GM21737 (cell line): ENCODE measurements around the gene OTOA.
"Not testable (repeated sequence)": the region's sequence is repeated elsewhere in the genome, so short reads cannot be mapped to it uniquely, and the experiment has no call there.

ENCODE experiments used
- ATAC-seq: cut with Tn5 transposase; IDR thresholded peaks from one replicate; pipeline ENCODE4 v1.9.1; 2021; ENCODE audit warnings: mild to moderate bottlenecking, moderate library complexity; ENCODE audit not compliant: unreplicated experiment

Gene OTOA

DNA sequence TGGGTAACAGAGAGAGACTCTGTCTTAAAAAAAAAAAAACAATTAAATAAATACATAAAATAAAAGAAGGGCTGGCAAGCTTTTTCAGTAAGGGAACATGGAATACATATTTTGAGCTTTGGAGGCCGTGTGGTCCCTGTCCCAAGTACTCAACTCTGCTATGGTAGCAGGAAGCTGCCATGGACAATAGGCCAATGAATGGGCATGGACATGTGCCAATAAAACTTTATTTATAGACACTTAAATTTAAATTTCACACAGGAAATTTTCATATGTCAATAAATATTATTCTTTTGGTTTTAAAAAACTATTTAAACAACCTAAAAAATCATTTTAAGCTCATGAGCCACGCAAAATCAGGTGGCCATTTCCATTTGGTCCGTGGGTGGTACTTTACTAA, 3.8 kb downstream of the OTOA start:
- no peak for ATAC-seq

DNA sequence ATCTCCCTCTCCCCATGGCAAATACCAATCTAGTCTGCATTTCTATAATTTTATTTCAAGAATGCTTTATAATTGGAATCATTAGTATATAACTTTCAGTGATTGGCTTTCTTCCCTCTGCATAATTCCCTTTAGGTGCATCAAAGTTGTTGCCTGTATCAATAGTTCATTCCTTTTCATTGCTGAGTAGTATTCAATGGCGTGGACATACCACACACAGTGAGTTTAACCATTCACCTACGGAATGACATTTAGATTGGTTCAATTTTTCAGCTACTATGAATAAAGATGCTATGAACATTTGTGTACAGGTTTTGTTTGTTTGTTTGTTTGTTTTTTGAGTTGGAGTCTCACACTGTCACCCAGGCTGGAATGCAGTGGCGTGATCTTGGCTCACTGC, 9.7 kb downstream of the OTOA start:
- no peak for ATAC-seq

DNA sequence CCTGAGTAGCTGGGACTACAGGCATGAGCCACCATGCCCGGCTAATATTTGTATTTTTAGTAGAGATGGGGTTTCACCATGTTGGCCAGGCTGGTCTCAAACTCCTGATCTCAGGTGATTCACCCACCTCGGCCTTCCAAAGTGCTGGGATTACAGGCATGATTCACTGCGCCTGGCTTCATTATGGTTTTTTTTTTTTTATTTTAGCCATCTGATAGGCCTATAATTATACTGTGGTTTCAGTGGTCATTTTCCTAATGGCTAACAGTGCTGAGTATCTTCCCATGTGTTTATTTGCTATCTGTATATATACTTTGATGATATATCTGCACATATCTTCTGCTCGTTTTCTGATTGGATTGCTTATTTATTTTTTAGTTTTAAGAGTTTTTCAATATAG, 10.7 kb downstream of the OTOA start:
- not testable (repeated sequence) for ATAC-seq

DNA sequence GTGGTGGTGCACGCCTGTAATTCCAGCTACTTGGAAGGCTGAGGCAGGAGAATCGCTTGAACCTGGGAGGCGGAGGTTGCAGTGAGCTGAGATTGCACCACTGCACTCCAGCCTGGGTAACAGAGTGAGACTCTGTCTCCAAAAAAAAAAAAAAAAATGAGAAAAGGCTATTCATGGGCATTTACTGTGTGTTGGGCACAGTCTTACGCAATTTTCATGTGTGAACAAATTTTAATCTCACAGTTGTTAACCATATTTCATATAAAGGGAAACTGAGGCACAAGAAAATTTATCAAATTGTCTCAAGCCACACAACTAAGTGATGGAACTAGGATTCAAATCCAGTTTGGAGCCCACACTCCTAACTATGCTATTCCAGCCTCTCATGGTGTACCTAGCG, 16.9 kb downstream of the OTOA start:
- ATAC-seq, result not testable (repeated sequence)

DNA sequence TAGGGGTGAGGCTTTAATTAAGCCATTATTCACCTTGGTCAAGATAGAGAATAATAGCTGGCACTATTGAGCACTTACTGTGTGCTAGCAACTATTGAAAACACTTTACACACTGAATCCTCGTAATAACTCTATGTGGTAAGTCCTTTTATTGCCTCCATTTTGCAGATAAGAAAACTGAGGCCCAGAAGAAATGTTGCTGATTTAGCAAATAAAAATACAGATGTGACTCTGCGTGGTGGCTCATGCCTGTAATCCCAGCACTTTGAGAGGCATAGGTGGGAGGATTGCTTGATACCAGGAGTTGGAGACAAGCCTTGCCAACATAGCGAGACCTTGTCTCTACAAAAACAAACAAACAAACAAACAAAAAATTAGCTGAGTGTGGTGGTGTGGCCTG, 19.4 kb downstream of the OTOA start:
- no peak for ATAC-seq

DNA sequence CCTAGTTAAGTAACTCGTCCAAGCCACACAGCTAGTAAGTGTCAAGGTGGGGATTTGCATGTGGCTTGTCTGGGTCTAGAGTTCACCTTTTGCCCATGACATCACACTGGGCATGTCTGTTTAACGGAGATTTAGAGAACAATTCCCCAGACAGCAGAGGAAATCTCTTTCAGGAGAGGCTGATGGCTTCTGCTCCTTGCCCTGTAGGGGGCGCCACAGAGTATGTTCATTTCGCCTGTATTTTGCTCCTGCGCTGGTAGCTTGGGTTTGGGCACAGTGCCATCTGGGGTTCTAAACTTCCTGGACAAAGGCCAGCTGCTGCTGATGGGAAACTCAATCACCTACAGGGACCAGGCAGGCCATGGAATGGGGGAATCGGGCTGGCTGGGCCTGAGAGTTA, 20.4 kb downstream of the OTOA start:
- no peak for ATAC-seq

DNA sequence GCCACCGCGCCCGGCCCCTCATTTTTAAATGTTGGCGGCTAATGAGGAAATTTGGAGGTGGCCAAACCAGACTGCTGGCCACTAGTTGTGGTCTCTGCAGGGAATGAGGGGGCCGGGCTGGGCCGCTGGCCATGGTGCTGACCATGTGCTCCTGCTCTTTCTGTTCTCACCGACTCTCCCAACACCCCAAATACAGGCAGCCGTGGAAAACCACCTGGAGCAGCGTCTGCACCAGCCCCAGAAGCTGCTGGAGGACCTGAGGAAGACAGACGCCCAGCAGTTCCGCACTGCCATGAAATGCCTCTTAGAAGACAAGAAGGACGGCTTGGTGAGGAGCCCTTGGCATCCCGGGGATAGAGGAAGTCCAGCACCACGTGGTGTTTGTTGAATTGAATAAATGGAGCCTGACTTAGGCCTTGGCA, 21.3 kb downstream of the OTOA start:
- ATAC-seq, result no peak

DNA sequence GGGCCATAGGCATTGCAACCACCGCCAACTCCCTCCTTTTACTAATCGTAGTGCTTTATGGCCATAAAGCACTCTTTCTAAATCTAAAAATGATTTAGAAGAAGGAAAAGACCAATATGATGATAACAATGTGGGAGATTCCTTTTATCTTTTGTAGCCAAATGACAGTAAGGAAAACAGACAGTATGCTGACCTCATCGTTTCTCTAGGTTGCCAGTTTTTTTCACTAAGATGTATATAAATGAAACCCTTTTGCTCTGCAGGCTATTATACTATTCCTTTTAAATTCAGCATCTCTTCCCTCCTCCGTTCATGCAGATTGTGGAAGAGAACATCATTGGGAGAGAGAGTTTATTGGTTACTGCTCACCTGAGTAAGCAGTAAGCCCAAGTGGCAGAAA, 25.3 kb downstream of the OTOA start:
- no peak for ATAC-seq

DNA sequence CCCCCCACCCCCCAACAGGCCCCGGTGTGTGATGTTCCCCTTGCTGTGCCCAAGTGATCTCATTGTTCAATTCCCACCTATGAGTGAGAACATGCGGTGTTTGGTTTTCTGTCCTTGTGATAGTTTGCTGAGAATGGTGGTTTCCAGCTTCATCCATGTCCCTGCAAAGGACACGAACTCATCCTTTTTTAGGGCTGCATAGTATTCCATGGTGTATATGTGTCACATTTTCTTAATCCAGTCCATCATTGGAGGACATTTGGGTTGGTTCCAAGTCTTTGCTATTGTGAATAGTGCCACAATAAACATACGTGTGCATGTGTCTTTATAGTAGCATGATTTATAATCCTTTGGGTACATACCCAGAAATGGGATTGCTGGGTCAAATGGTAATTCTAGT, 27.2 kb downstream of the OTOA start:
- not testable (repeated sequence) for ATAC-seq

DNA sequence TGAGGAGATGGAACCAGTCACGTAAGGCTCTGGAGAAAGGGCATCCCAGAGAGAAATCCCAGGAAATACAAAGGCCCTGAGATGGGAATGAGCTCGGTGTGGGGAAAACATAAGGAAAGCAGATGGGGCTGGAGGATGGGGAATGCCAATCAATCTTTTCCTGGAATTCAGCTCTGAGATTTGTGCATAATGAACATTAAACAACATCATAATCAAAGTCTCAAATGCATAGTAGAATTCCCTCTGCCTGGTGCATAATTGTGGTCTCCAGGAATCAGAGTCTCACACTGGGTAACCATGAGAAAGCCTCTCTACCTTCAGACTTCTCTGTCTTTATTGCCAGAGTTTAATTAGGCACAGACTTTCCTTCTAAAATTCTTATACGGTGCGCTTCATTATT, 30.8 kb downstream of the OTOA start:
- ATAC-seq, result no peak

DNA sequence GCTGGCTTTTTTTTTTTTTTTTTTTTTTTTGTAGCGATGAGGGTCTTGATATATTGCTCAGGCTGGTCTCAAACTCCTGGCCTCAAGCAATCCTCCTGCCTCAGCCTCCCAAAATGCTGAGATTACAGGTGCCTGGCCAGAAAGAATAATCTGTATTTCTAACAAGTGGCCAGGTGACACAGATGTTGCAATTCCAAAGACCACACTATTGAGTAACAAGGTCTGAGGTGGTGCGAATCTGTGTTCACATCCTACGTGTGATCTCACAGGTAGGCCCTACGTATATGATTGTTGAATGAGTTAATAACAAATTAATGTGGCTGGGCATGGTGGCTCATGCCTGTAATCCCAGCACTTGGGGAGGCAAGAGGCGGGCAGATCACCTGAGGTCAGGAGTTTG, 33.3 kb downstream of the OTOA start:
- ATAC-seq, result no peak

DNA sequence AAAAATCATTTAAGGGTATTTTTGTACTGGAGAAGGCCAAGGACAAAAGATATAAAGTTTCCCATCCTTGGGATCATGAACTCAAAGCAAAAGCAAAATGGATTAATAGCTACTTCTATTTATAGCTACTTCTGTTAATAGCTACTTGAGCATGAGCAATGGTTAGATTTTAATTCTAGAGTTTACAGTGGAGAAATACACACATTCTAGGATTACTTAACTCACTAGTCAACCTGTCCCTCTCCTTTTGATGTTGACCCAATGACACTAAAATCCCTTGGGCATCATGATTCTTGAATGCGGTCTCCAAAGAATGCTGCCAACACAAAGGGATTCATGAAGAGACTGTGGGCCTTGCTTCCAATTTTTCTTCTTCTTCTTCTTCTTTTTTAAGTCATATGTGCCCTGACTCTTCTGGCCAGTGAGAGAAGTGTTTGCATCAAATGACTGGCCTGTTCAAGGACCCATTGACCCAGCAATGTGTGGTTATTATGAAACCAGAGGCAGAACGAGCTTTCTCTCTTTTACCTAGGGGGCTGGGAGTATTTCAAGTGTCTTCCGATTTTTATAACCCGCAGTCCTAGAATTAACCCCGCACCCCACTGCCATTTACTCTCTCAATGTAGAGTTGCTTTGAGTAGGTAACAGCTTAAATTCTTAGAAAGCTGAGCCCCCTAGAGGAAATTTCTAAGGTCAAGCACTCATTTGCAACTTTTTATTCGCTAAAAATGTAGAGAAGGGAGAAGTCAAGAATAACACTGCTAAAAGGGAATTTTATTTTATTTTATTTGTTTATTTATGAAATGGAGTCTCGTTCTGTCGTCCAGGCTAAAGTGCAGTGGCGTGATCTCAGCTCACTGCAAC, 34.6 kb downstream of the OTOA start:
- ATAC-seq, result no peak

DNA sequence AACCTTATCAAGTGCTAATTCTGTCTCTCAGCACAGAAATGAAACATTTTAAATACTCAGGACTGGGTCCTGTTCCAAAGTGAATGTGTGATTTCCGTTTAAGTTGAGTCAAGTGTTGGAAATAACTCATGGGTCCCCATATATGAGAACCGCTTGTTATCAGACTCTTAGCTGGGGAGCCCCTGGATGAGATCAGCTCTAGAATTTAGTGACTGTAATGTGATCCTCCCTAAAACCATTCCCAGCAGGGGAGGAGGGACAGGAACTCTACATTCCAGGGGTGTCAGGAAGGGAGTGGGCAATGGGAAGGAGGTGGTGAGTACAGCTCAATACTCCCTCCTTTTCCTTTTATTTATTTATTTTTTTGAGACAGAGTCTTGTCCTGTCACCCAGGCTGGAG, 37.5 kb downstream of the OTOA start:
- no peak for ATAC-seq

DNA sequence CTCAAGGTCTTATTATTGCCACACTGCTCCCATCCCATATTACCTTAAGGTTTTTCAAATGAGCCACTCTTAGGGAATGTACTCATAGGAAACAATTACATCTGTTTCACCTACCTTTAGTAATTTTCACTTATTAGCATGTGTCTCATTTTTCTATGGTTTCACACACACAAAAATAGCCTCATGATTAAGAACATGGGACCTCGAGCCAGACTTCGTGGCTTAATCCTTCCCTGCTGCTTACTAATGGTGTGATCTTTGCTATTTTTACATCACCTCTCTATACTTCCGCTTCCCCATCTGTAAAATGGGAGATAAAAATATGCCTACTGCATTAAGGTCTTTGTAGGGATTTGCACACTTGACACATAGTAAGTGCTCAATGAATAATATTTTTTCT, 38.5 kb downstream of the OTOA start:
- ATAC-seq, result no peak

DNA sequence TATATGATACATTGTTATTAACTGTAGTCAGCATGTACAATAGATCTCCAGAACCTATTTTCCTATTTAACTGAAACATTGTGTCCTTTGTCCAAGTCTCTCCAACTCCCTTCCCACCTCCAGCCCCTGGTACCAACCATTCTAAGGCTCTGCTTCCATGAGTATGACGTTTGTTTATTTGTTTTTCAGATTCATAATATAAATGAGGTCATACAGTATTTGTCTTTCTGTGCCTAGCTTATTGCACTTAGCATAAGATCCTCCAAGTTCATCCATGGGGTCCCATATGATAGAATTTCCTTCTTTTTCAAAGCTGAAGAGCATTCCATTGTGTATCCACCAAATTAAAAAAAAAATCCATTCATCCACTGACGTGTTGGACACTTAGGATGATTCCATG, 39.4 kb downstream of the OTOA start:
- no peak for ATAC-seq

DNA sequence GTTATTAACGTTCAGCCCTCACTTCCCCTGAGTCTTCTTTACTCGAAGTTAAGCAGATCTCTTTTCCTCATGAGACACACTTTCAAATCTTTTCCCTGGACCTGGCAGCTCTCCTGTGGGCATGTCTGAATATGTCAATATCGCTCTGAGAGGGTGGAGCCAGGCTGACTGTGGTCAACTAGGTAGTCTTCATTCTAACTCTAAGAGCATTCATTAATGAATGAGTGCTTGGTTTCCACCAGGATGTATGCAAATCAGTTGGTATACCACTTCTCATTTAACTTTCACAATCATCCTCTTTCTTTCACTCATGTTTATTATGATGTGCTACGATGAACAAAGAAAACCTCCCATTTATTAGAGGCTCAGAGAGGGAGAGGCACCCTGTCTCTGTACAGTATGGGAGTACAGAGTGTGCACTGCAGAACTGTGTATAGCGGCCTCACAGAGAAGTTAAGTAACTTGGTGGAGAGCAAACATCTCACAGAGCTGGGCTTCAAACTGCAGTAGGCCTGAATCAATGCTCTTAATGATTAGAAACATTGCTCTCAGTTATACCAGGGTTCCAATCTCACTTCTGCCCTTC, 39.9 kb downstream of the OTOA start:
- ATAC-seq, result no peak

DNA sequence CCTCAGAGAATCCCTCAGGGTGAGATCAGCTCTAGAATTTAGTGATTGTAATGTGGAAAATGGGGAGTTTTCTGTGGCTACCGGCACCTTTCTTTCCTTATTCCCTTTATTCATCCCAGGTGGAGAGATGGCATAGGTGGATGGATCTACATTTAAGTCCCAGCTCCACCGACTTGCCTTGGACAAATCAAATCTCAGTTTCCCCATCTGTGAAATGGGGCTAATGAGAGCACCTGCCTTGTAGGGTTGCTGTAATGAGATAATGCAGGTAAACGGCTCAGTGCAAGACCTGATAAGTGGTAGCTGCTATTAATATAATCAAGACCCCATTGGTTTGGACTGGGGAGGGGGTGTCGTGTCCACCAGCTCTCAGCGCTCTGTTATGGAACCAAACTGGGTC, 40.5 kb downstream of the OTOA start:
- no peak for ATAC-seq

DNA sequence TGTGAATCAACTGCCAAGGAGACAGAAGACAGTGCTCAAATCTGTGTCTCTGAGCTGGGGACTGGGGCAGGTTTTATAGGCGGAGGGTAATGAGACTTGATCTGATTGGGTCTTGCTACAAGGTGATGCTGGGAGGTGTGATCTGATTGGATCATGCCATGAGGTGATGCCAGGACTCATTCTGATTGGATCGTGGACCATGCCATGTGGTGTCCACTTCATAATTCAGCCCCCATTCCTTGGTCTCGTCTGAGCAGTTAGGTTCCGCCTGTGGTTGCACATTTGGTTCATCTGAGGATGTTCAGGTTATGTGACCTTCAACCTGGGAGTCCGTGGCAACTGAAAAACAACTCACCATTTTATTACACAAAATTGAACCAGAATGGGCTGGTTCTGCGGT, 41.0 kb downstream of the OTOA start:
- no peak for ATAC-seq

DNA sequence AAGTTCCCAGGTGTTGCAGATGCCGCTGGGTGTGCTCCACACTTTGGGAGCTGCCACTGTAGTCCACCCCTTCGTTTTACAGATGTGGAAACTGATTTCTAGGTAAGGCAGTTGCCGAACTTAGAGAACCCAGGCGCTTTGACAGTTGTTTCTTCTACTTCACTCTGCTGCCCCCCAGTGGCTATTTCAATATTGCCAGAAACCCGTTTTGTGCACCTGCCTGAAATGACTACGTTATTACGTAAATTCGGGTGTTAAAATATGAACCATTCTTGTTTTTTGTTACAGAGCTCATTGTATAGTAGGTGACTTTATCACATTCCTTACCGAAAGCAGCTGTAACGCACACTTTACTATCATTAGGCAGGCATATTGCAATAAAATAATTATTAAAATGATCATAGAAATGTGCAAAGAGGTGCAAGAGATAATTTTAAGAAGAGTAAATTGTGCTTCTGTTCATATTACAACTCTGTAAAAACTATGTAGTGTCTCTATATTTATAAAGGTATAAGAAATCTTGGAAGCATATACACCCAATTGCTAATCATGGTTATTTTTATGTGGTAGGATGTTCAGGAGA, 44.9 kb downstream of the OTOA start:
- no peak for ATAC-seq

DNA sequence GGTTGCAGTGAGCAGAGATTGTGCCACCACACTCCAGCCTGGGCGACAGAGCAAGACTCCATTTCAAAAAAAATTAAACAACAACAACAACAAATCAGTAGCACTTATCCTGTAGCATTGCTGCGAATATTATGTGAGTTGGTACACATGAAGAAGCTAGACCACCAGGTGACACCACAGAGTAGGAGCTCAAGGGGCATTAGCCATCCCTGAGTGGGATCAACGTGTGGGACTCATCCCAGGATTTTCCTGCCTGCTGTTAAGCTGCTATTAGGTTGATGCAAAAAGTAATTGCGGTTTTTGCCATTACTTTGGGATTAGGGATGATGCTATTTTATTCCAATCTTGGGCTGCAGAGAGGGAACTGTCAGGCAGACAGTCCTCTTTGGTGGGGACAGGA, 47.2 kb downstream of the OTOA start:
- no peak for ATAC-seq

DNA sequence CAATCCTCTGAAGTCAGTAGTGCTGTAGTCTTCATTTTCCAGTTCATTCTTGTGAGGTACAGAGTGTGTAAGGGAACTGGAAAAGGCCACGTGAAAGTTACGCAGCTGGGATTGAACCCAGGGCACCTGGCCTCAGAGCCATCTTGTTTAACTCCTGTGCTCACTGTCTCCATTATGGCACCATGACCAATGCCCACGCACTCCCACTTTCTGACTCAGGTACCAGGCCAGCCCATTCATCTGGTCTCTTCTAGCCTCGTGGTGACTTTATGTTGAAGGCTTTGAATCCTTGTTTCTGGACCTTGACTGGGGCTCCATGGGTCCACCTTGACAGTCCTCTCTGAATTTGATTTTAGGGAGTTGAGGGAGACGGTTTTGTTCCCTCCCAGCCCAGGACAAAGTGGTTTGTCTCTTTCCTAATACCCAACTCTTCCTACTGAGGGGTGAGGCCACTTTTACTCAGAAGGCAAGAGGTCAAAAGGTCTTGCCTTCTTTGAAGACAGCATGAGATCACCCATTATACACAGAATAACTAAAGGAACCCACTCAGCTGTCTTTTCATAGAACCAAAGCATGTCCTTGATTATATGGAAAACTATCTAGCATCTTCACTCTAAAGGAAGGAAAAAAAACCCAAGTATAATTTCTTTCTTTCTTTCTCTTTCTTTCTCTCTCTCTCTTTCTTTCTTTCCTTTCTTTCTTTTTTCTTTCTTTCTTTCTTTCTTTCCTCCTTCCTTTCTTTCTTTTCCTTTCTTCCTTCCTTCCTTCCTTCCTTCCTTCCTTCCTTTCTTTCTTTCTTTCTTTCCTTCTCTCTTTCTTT, 50.0 kb downstream of the OTOA start:
- no peak for ATAC-seq

DNA sequence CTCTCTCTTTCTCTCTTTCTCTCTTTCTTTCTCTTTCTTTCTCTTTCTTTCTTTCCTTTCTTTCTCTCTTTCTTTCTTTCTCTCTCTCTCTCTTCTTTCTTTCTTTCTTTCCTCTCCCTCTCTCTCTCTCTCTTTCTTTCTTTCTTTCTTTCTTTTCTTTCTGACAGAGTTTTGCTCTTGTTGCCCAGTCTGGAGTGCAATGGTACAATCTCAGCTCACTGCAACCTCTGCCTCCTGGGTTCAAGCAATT, 50.5 kb downstream of the OTOA start:
- ATAC-seq, result not testable (repeated sequence)
